Uterus (tissue), 4 donors: ENCODE measurements around the gene CKAP4. TPM values are rescaled to one million over a fixed set of nuclear protein-coding genes. Genes with fewer than 3 reads are reported as not detected.
A peak's percentile ranks its signal among the peaks of the same experiment; 100 is the strongest.

ENCODE experiments used
- DNase-seq, 2 donors: peaks; one replicate each; pipeline ENCODE4 v3.0.0-alpha.2; 2019 to 2020
- H3K27ac ChIP-seq, 2 donors: fragments of 200-600 bp; sonication (generic); 1 replicate in 1 of 2; 2 replicates in 1 of 2; pipeline ENCODE4 v1.5.1; 2016 to 2018
- H3K27me3 ChIP-seq, 2 donors: fragments of 200-600 bp; sonication (generic); one replicate each; pipeline ENCODE4 v1.5.1; 2018 to 2019; ENCODE audit warnings: control low read depth in 1 of 2
- H3K36me3 ChIP-seq, 2 donors: fragments of 200-600 bp; sonication (generic); one replicate each; pipeline ENCODE4 v1.5.1; 2019; ENCODE audit warnings: control low read depth in 1 of 2
- H3K4me1 ChIP-seq, 2 donors: fragments of 200-600 bp; sonication (generic); one replicate each; pipeline ENCODE4 v1.5.1; 2018 to 2019; ENCODE audit warnings: control low read depth in 1 of 2
- H3K4me3 ChIP-seq, 2 donors: fragments of 200-600 bp; sonication (generic); 1 replicate in 1 of 2; 2 replicates in 1 of 2; pipeline ENCODE4 v1.5.1; 2018 to 2019; ENCODE audit warnings: mild to moderate bottlenecking in 1 of 2
- H3K9me3 ChIP-seq, 2 donors: fragments of 200-600 bp; sonication (generic); one replicate each; pipeline ENCODE4 v1.5.1; 2019; ENCODE audit warnings: control low read depth in 1 of 2
- POLR2A ChIP-seq, 2 donors: fragments of 450-650 bp; IDR thresholded peaks; one replicate each; pipeline ENCODE4 v1.6.1; 2016; ENCODE audit warnings: antibody characterized with exemption in 2 of 2, mild to moderate bottlenecking in 1 of 2, moderate library complexity in 1 of 2
- intact Hi-C: fragments of 100-400 bp; cut with DNase I; formaldehyde crosslinking; loops from one replicate; pipeline ENCODE4 v1.15.1; 2023; ENCODE audit warnings: low total_unique reads
- total RNA-seq, 4 donors: library from RNA; depleted of rRNA in 3 of 4; stranded (reverse); fragments of >200 nt in 3 of 4; gene quantifications; one replicate each; pipeline versions ENCODE4 v1.1.0 to v1.2.4, GENCODE V29; 2014 to 2023
- TF ChIP-seq, protein P1 (sequence below), 4 experiments: fragments of 200-600 bp in 2 of 4; fragments of 450-650 bp in 2 of 4; sonication (generic) in 2 of 4; IDR thresholded peaks; one replicate each; pipeline ENCODE4 v1.5.1; 2016 to 2019; ENCODE audit warnings: antibody characterized with exemption in 4 of 4, mild to moderate bottlenecking in 2 of 4, moderate library complexity in 1 of 4
- donor health status: DM: yes; HTN: yes; CAD: no.

The CKAP4 gene
- total RNA-seq, 4 donors from 2014 or later, result 15.6 to 106 (median 40.8) TPM

DNA sequence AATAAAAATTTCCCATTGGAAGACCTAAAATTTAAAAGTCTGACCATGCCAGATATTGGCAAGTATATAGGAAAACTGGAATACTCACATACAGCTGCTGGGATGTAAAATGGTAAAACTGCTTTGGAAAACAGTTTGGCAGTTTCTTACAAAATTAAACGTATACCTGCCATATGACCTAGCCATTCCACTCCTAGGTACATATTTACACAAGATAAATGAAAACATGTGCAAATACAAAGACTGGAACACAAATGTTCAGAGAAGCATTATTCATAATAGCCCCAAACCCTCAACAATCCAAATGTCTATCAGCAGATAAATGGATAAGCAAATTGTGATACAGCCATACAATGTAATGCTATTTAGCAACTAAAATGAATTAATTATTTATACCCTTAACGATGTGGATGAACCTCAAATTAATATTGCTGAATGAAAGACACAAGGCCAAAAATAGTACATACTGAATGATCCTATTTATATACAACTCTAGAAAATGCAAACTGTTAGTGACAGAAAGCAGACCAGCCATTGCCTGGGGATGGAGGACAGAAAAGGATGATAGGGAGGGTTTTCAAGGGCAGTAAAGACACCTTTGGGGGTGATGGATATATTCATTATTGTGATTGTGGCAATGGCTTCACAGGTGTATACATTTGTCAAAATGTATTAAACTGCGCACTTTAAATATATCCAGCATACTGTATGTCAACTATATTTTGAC lies 33.4 kb upstream of the CKAP4 start:
- no peaks in the 10 kb centered on the region for H3K4me1 ChIP-seq
- TF ChIP-seq, protein P1, sequence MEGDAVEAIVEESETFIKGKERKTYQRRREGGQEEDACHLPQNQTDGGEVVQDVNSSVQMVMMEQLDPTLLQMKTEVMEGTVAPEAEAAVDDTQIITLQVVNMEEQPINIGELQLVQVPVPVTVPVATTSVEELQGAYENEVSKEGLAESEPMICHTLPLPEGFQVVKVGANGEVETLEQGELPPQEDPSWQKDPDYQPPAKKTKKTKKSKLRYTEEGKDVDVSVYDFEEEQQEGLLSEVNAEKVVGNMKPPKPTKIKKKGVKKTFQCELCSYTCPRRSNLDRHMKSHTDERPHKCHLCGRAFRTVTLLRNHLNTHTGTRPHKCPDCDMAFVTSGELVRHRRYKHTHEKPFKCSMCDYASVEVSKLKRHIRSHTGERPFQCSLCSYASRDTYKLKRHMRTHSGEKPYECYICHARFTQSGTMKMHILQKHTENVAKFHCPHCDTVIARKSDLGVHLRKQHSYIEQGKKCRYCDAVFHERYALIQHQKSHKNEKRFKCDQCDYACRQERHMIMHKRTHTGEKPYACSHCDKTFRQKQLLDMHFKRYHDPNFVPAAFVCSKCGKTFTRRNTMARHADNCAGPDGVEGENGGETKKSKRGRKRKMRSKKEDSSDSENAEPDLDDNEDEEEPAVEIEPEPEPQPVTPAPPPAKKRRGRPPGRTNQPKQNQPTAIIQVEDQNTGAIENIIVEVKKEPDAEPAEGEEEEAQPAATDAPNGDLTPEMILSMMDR (IDR thresholded peaks at IDR 0.05), result no peak
- intact Hi-C loops, result loop anchor here (5.0 kb wide), 1 partner anchor 54 kb away; no protein-coding TSS in a partner anchor
- no peaks in the 10 kb centered on the region for H3K36me3 ChIP-seq
- H3K4me3 ChIP-seq, result no peak overlapping the region
- H3K27ac ChIP-seq, result no peak overlapping the region
- no peak for DNase-seq
- H3K9me3 ChIP-seq, result no peaks in the 10 kb centered on the region
- no peaks in the 10 kb centered on the region for H3K27me3 ChIP-seq

DNA sequence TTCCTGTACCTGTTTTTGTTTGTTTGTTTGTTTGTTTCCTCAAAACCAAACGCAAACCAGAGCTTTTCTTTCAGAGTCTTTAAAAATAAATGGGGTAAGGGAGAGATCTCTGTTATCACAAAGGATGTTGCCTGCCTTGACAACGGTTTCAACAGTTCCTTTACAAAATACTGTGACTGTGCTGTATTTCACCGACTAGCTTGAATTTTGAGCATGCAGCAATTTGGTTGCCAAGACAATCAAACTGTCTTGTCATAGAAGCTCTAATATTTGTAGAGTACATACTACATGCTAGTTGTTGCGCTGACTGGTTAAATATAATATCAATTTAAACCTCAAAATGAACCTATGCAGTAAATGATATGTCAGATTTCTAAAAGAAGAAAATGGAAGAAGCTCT lies 32.3 kb upstream of the CKAP4 start:
- no peak overlapping the region for H3K4me3 ChIP-seq
- intact Hi-C loops, result loop anchor here (5.0 kb wide), 1 partner anchor 53 kb away; no protein-coding TSS in a partner anchor
- no peaks in the 10 kb centered on the region for H3K27me3 ChIP-seq
- no peaks in the 10 kb centered on the region for H3K9me3 ChIP-seq
- no peak for TF ChIP-seq POLR2A (IDR thresholded peaks at IDR 0.05)
- TF ChIP-seq, protein P1 (IDR thresholded peaks at IDR 0.05), result no peak
- no peaks in the 10 kb centered on the region for H3K4me1 ChIP-seq
- H3K36me3 ChIP-seq, result no peaks in the 10 kb centered on the region
- no peak overlapping the region for H3K27ac ChIP-seq
- DNase-seq, result no peak

DNA sequence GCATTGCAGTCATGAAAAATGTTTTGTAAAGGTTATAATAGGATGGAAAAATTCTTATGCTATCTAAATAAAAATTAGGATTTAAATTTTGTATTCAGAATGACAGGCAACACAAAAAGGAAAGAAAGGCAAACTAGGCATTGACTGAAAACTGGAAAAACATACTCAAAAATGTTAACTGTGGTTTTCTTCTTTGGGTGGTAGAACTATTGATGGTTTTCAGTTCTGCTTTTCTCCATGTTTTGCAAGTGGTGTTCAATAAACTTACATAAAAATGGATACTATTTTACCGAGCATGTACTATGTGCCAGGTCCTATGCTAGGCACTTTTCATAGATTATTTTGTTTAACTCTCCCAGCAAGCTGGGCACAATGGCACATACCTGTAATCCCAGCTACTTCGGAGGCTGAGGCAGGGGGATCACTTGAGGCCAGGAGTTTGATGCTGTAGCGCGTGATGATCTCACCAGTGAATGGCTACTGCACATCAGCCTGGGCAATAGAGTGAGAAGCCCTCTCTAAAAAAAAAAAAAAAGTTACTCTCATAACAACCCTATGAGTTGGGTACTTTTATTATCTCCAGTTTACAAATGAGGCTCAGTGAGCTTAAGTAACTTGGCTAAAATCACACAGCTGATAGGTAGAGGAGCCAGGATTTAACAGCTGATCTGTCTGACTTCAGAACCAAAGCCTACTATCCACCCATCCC lies 28.4 kb upstream of the CKAP4 start:
- Histone ChIP-seq H3K9me3 (no peaks in the 10 kb centered on the region), H3K4me1 (no peaks in the 10 kb centered on the region), H3K4me3 (no peak overlapping the region), H3K27ac (no peak overlapping the region), H3K36me3 (no peaks in the 10 kb centered on the region), H3K27me3 (no peaks in the 10 kb centered on the region)
- DNase-seq, result no peak
- TF ChIP-seq, protein P1 (IDR thresholded peaks at IDR 0.05), result no peak
- TF ChIP-seq POLR2A (IDR thresholded peaks at IDR 0.05), result no peak
- intact Hi-C loops, result no loop called here

DNA sequence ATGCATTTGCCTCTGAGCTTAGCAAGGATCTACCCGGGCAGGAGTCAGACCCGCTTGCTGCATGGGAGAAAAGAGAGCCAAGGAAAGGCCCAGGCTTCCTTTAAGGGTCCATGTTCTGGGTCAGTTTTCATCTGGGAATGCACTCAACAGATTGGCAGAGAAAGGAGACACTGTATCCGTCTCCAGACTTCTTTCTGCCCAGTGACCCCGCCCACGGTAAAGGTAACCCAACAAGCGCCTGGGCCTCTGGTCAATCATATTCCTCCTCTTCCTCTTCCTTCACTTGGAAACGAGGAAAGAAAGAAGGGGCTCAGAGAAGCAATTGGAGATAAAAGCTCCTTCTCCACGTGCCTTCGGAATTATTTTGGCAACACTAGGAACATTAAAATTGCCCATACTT lies 27.6 kb upstream of the CKAP4 start:
- no peak for DNase-seq
- intact Hi-C loops, result no loop called here
- Histone ChIP-seq H3K9me3 (no peaks in the 10 kb centered on the region), H3K27me3 (no peaks in the 10 kb centered on the region), H3K36me3 (no peaks in the 10 kb centered on the region), H3K27ac (no peak overlapping the region), H3K4me3 (no peak overlapping the region), H3K4me1 (no peaks in the 10 kb centered on the region)
- no peak for TF ChIP-seq POLR2A (IDR thresholded peaks at IDR 0.05)

DNA sequence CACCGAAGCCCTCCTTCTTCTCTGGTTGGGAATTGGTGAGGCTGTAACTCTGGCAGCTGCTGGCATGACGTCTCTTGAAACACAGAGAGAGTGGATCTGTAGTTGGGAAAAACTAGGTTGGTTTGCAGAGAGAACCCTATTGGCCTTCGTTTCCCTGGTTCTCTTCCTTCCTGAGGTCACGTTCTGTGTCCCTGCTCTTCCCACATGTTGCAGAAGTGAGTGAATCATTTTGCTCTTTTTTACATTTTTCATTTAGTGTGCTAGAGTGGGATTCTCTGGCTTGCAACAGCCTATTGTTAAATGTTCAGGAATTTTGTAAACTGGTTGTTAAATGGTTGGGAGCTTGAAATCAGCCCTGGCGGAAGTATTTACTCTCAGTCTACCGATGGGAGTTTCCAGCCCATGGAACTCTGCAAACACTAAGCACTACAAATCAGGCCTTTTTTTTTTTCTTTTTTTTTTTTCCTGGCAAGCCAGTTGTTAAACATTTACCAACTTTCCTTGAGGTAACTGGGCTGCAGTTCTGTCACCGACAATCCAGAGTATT lies 26.8 kb upstream of the CKAP4 start:
- intact Hi-C loops, result no loop called here
- Histone ChIP-seq H3K9me3 (no peaks in the 10 kb centered on the region), H3K27me3 (no peaks in the 10 kb centered on the region), H3K27ac (peak overlapping the region in 1 of 2 donors; percentile 25), H3K36me3 (no peaks in the 10 kb centered on the region), H3K4me1 (no peaks in the 10 kb centered on the region), H3K4me3 (no peak overlapping the region)
- no peak for DNase-seq
- TF ChIP-seq, protein P1 (IDR thresholded peaks at IDR 0.05), result no peak
- TF ChIP-seq POLR2A (IDR thresholded peaks at IDR 0.05), result no peak
